Measurements from ENCODE around the gene CRYBB3.
"Not testable (repeated sequence)": the region's sequence is repeated elsewhere in the genome, so short reads cannot be mapped to it uniquely, and the experiment has no call there.

Gene CRYBB3

GRCh38 chr22:25176175-25176574 lies 23.5 kb upstream of the CRYBB3 start:
- DNase-seq = no peak

- DNase-seq = no peak
These were observed 22.9 kb upstream of the CRYBB3 start for GRCh38 chr22:25176799-25177198.

- DNase-seq = no peak
These were observed 22.4 kb upstream of the CRYBB3 start for GRCh38 chr22:25177226-25177625.

GRCh38 chr22:25177895-25178294 lies 21.8 kb upstream of the CRYBB3 start:
- no peak for DNase-seq

- not testable (repeated sequence) for DNase-seq
These were observed 21.3 kb upstream of the CRYBB3 start for GRCh38 chr22:25178348-25178747.

- not testable (repeated sequence) for DNase-seq
These were observed 20.6 kb upstream of the CRYBB3 start for GRCh38 chr22:25178869-25179631.

GRCh38 chr22:25182131-25183110 lies 17.2 kb upstream of the CRYBB3 start:
- no peak for DNase-seq

- DNase-seq = no peak
These were observed 15.6 kb upstream of the CRYBB3 start for GRCh38 chr22:25183949-25184619.

- no peak for DNase-seq
These were observed 13.5 kb upstream of the CRYBB3 start for GRCh38 chr22:25186140-25186539.

GRCh38 chr22:25187469-25187868 lies 12.2 kb upstream of the CRYBB3 start:
- DNase-seq = no peak

- no peak for DNase-seq
These were observed 7.3 kb upstream of the CRYBB3 start for GRCh38 chr22:25192406-25192805.

- no peak for DNase-seq
These were observed 6.5 kb upstream of the CRYBB3 start for GRCh38 chr22:25193130-25193529.

GRCh38 chr22:25193548-25193947 lies 6.1 kb upstream of the CRYBB3 start:
- DNase-seq = no peak

- DNase-seq = no peak
These were observed 3.3 kb upstream of the CRYBB3 start for GRCh38 chr22:25196326-25196725.

GRCh38 chr22:25197340-25197739 lies 2.3 kb upstream of the CRYBB3 start:
- DNase-seq = no peak

GRCh38 chr22:25200967-25201366 lies 1.3 kb downstream of the CRYBB3 start:
- no peak for DNase-seq

- no peak for DNase-seq
These were observed 2.1 kb downstream of the CRYBB3 start for GRCh38 chr22:25201557-25202273.

- peak in 1 of 2 donors; percentile 4 for DNase-seq
These were observed 2.7 kb downstream of the CRYBB3 start for GRCh38 chr22:25202290-25202921.

GRCh38 chr22:25203082-25203481 lies 3.4 kb downstream of the CRYBB3 start:
- no peak for DNase-seq

- not testable (repeated sequence) for DNase-seq
These were observed 4.9 kb downstream of the CRYBB3 start for GRCh38 chr22:25204547-25204946.

GRCh38 chr22:25205847-25206246 lies 6.2 kb downstream of the CRYBB3 start:
- no peak for DNase-seq

GRCh38 chr22:25206998-25207397 lies 7.3 kb downstream of the CRYBB3 start:
- no peak for DNase-seq

All from bone marrow (tissue), 2 donors.